Natural killer cell (primary cell): ENCODE measurements around the gene MBD3L4. TPM values are rescaled to one million over a fixed set of nuclear protein-coding genes. Genes with fewer than 3 reads are reported as not detected.

ENCODE experiments used
- ATAC-seq, 3 donors: fragments of 150-1000 bp in 2 of 3; fragments of 200-7000 bp in 1 of 3; cut with Tn5 transposase; 1 replicate in 1 of 3; 2 replicates in 2 of 3; pipeline ENCODE4 v1.10.0; 2021; ENCODE audit warnings: mild to moderate bottlenecking in 2 of 3, moderate library complexity in 2 of 3
- DNase-seq, 2 donors: peaks; one replicate each; pipeline versions ENCODE4 v3.0.0 to v3.0.0-alpha.2; 2013 to 2021; ENCODE audit warnings: mixed read lengths in 1 of 2
- H3K27ac ChIP-seq: one replicate; pipeline ENCODE4 v1.5.1; 2013; ENCODE audit warnings: mild to moderate bottlenecking, low read length
- H3K27me3 ChIP-seq: one replicate; pipeline ENCODE4 v1.6.1; 2013; ENCODE audit warnings: low read length; ENCODE audit not compliant: control insufficient read depth, insufficient read depth
- H3K36me3 ChIP-seq: one replicate; pipeline ENCODE4 v1.6.1; 2013; ENCODE audit warnings: low read length; ENCODE audit not compliant: control insufficient read depth, insufficient read depth
- H3K4me1 ChIP-seq: one replicate; pipeline ENCODE4 v1.6.1; 2013; ENCODE audit warnings: low read length; ENCODE audit not compliant: control insufficient read depth, insufficient read depth
- H3K4me3 ChIP-seq: one replicate; pipeline ENCODE4 v1.5.1; 2013; ENCODE audit warnings: low read length
- H3K9me3 ChIP-seq: one replicate; pipeline ENCODE4 v1.6.1; 2013; ENCODE audit warnings: low read length; ENCODE audit not compliant: control insufficient read depth, insufficient read depth
- H3K27ac Mint-ChIP-seq, 2 donors: one replicate each; pipeline ENCODE4 v1.8.0; 2022; ENCODE audit warnings: mild to moderate bottlenecking in 2 of 2, mixed read lengths in 2 of 2, moderate library complexity in 1 of 2
- H3K27me3 Mint-ChIP-seq, 2 donors: one replicate each; pipeline ENCODE4 v1.8.0; 2022; ENCODE audit warnings: low read depth in 2 of 2, mixed read lengths in 2 of 2
- H3K36me3 Mint-ChIP-seq: one replicate; pipeline ENCODE4 v1.8.0; 2022; ENCODE audit warnings: mixed read lengths
- H3K4me1 Mint-ChIP-seq, 2 donors: one replicate each; pipeline ENCODE4 v1.8.0; 2022; ENCODE audit warnings: mixed read lengths in 2 of 2
- H3K4me3 Mint-ChIP-seq: one replicate; pipeline ENCODE4 v1.8.0; 2022; ENCODE audit warnings: mild to moderate bottlenecking, moderate library complexity, mixed read lengths
- H3K9me3 Mint-ChIP-seq, 2 donors: one replicate each; pipeline ENCODE4 v1.8.0; 2022; ENCODE audit warnings: mixed read lengths in 2 of 2
- CTCF ChIP-seq: fragments of 200-600 bp; IDR thresholded peaks from one replicate; pipeline ENCODE4 v1.8.0; 2022; ENCODE audit warnings: antibody characterized with exemption
- WGBS: methylation state at CpG from one replicate; pipeline ENCODE4 v1.1.7; 2013; ENCODE audit warnings: missing lambda C conversion rate; ENCODE audit not compliant: insufficient coverage; 5-methylcytosine and 5-hydroxymethylcytosine counted together
- intact Hi-C: fragments of 100-400 bp; cut with micrococcal nuclease; formaldehyde crosslinking; loops from one replicate; pipeline ENCODE4 v1.14.2; 2022
- total RNA-seq, 4 donors: library from RNA; stranded (reverse); fragments of 120-200 nt in 1 of 4; gene quantifications; one replicate each; pipeline versions ENCODE4 v1.2.3 to v1.2.4, GENCODE V29; 2013 to 2022

Gene MBD3L4
- total RNA-seq, 3 donors from 2014 or later (not counting 1 experiment from before 2014, with no cell fraction given) = not detected

- TF ChIP-seq CTCF = no peak
- Mint-ChIP-seq H3K4me3 (no peak overlapping the region), H3K27me3 (peaks cover 0 to 7% of the 10 kb centered on the region in 2 donors), H3K27ac (no peak overlapping the region), H3K36me3 (no peaks in the 10 kb centered on the region), H3K9me3 (no peaks in the 10 kb centered on the region), H3K4me1 (peaks cover 0 to 8% of the 10 kb centered on the region in 2 donors)
- Histone ChIP-seq H3K27me3 (no peaks in the 10 kb centered on the region), H3K9me3 (no peaks in the 10 kb centered on the region), H3K36me3 (no peaks in the 10 kb centered on the region), H3K27ac (no peak overlapping the region), H3K4me1 (peaks cover 18% of the 10 kb centered on the region), H3K4me3 (no peak overlapping the region)
- ATAC-seq (no peak), DNase-seq (no peak)
- intact Hi-C loops = no loop called here
- 57% methylated on average over 4 of the region's 4 CpGs for WGBS
Measured at GRCh38 chr19:7007859-7008258, 32.1 kb downstream of the MBD3L4 start.

GRCh38 chr19:7006135-7006704, 33.8 kb downstream of the MBD3L4 start:
- H3K27me3 Mint-ChIP-seq = peaks cover 0 to 10% of the 10 kb centered on the region in 2 donors
- intact Hi-C loops = no loop called here

GRCh38 chr19:7004313-7004931, 35.6 kb downstream of the MBD3L4 start:
- no peak overlapping the region for H3K4me3 Mint-ChIP-seq
- peaks cover 0 to 7% of the 10 kb centered on the region in 2 donors for H3K4me1 Mint-ChIP-seq
- no peak overlapping the region for H3K27ac ChIP-seq
- peaks cover 12 to 13% of the 10 kb centered on the region in 2 donors for H3K27me3 Mint-ChIP-seq
- H3K27ac Mint-ChIP-seq = no peak overlapping the region
- TF ChIP-seq CTCF = peak; percentile 95
- H3K9me3 ChIP-seq = no peaks in the 10 kb centered on the region
- no peaks in the 10 kb centered on the region for H3K27me3 ChIP-seq
- H3K4me3 ChIP-seq = no peak overlapping the region
- H3K36me3 Mint-ChIP-seq = no peaks in the 10 kb centered on the region
- H3K4me1 ChIP-seq = peaks cover 8% of the 10 kb centered on the region
- no peaks in the 10 kb centered on the region for H3K36me3 ChIP-seq
- intact Hi-C loops = no loop called here
- no peaks in the 10 kb centered on the region for H3K9me3 Mint-ChIP-seq
- ATAC-seq (peak; percentile 55 to 62 (median 61)), DNase-seq (peak in 1 of 2 donors; percentile 69)
- WGBS = 95% methylated on average over 13 of the region's 18 CpGs

More at GRCh38 chr19:7006135-7006704, 33.8 kb downstream of the MBD3L4 start:
- TF ChIP-seq CTCF = no peak
- no peak overlapping the region for H3K4me3 ChIP-seq
- Mint-ChIP-seq H3K4me1 (peaks cover 0 to 8% of the 10 kb centered on the region in 2 donors), H3K27ac (no peak overlapping the region), H3K36me3 (no peaks in the 10 kb centered on the region), H3K9me3 (no peaks in the 10 kb centered on the region), H3K4me3 (no peak overlapping the region)
- 90% methylated on average over 11 of the region's 11 CpGs for WGBS
- H3K36me3 ChIP-seq = no peaks in the 10 kb centered on the region
- no peaks in the 10 kb centered on the region for H3K9me3 ChIP-seq
- no peak overlapping the region for H3K27ac ChIP-seq
- no peaks in the 10 kb centered on the region for H3K27me3 ChIP-seq
- DNase-seq (no peak), ATAC-seq (no peak)
- peaks cover 15% of the 10 kb centered on the region for H3K4me1 ChIP-seq
